ENCODE results near the gene CYP3A5.

DNA sequence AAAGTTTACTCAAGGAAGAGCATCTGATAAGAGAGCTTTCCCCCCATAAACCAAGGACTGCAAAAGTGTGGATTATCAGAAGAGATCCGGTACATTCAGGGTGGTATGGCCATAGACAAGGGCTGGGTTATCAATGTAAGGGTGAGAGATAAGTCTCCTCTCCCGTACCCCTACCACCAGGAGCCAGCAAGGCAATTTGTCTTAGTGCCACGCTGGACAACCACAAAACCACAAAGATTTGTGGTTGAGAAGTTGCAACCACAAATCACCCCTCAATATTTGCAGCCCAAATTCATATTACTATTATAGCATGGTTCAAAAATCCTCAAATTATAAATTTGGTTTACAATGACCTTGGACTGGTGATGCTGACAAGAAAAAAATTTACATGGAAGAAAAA lies 65.3 kb downstream of the CYP3A5 start:
- TF ChIP-seq, protein P1, sequence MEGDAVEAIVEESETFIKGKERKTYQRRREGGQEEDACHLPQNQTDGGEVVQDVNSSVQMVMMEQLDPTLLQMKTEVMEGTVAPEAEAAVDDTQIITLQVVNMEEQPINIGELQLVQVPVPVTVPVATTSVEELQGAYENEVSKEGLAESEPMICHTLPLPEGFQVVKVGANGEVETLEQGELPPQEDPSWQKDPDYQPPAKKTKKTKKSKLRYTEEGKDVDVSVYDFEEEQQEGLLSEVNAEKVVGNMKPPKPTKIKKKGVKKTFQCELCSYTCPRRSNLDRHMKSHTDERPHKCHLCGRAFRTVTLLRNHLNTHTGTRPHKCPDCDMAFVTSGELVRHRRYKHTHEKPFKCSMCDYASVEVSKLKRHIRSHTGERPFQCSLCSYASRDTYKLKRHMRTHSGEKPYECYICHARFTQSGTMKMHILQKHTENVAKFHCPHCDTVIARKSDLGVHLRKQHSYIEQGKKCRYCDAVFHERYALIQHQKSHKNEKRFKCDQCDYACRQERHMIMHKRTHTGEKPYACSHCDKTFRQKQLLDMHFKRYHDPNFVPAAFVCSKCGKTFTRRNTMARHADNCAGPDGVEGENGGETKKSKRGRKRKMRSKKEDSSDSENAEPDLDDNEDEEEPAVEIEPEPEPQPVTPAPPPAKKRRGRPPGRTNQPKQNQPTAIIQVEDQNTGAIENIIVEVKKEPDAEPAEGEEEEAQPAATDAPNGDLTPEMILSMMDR (IDR thresholded peaks at IDR 0.05; ENCODE audit: low read depth, low read length): no peak
- TF ChIP-seq EZH2phosphoT487 (IDR thresholded peaks at IDR 0.05; ENCODE audit: low read depth): no peak

Data from OCI-LY3 (cell line).